Activated T-cell treated with anti-CD3 and anti-CD28 coated beads for 48 hours (primary cell): Measurements from ENCODE around the gene SKP1.

Source experiments
- DNase-seq: peaks from one replicate; pipeline ENCODE4 v3.0.0-alpha.2; 2020; ENCODE audit warnings: low read depth

The SKP1 gene

GRCh38 chr5:134143944-134144941 is 32.5 kb downstream of the SKP1 start:
- no peak for DNase-seq

GRCh38 chr5:134143431-134143830 is 33.3 kb downstream of the SKP1 start:
- DNase-seq: no peak

GRCh38 chr5:134142806-134143205 is 33.9 kb downstream of the SKP1 start:
- no peak for DNase-seq

- DNase-seq: no peak
These were observed 34.7 kb downstream of the SKP1 start for GRCh38 chr5:134142052-134142451.

- no peak for DNase-seq
These were observed 35.3 kb downstream of the SKP1 start for GRCh38 chr5:134141331-134142050.

- DNase-seq: no peak
These were observed 36.1 kb downstream of the SKP1 start for GRCh38 chr5:134140530-134141201.

- DNase-seq: no peak
These were observed 36.8 kb downstream of the SKP1 start for GRCh38 chr5:134139891-134140469.

GRCh38 chr5:134139377-134139851 is 37.3 kb downstream of the SKP1 start:
- no peak for DNase-seq

GRCh38 chr5:134138416-134139376 is 38.1 kb downstream of the SKP1 start:
- DNase-seq: peak; percentile 72

- no peak for DNase-seq
These were observed 40.0 kb downstream of the SKP1 start for GRCh38 chr5:134136771-134137170.

GRCh38 chr5:134136221-134136631 is 40.5 kb downstream of the SKP1 start:
- no peak for DNase-seq

- no peak for DNase-seq
These were observed 41.6 kb downstream of the SKP1 start for GRCh38 chr5:134135091-134135655.

- no peak for DNase-seq
These were observed 42.7 kb downstream of the SKP1 start for GRCh38 chr5:134133995-134134541.

GRCh38 chr5:134133188-134133994 is 43.4 kb downstream of the SKP1 start:
- no peak for DNase-seq

- DNase-seq: peak; percentile 62
These were observed 44.2 kb downstream of the SKP1 start for GRCh38 chr5:134132372-134133187.

- DNase-seq: no peak
These were observed 45.0 kb downstream of the SKP1 start for GRCh38 chr5:134131578-134132350.

GRCh38 chr5:134131165-134131564 is 45.6 kb downstream of the SKP1 start:
- no peak for DNase-seq
